H1 (cell line): ENCODE results near the gene WDR59. TPM values are rescaled to one million over a fixed set of nuclear protein-coding genes. Genes with fewer than 3 reads are reported as not detected.

Source experiments
- CTCF ChIA-PET: fragments of 300-600 bp; sonication (Branson Sonifier 250); formaldehyde crosslinking; loops from one replicate; lab custom pipeline; 2021; ENCODE audit not compliant: partially characterized antibody; lab: Charles Lee
- POLR2A ChIA-PET: fragments of 300-600 bp; sonication (Branson Sonifier 250); formaldehyde crosslinking; loops from one replicate; lab custom pipeline; 2021; ENCODE audit warnings: inconsistent platforms; ENCODE audit not compliant: partially characterized antibody; lab: Charles Lee
- DNase-seq, 2 experiments: peaks; one replicate each; pipeline versions ENCODE4 v3.0.0 to v3.0.0-alpha.2; 2010 to 2022; ENCODE audit warnings: low spot score in 2 of 2, low read depth in 1 of 2, mixed read lengths in 1 of 2
- FAIRE-seq: peaks from 2 replicates; lab custom pipeline; 2011; peaks lifted over from hg19 to GRCh38; lab: Jason Lieb, UNC
- H2AFZ ChIP-seq: 2 replicates; pipeline ENCODE4 v1.8.1; 2012; ENCODE audit warnings: low read length, inconsistent platforms
- H2AK5ac ChIP-seq: 2 replicates; pipeline ENCODE4 v1.6.1; 2013; ENCODE audit warnings: low read depth, low read length
- H2BK120ac ChIP-seq: replicated peaks from 2 replicates; pipeline ENCODE3; 2013; ENCODE audit warnings: low read depth, low read length, inconsistent platforms
- H2BK12ac ChIP-seq: 2 replicates; pipeline ENCODE4 v1.6.1; 2013; ENCODE audit warnings: low read depth, low read length
- H2BK15ac ChIP-seq: 2 replicates; pipeline ENCODE4 v1.6.1; 2013; ENCODE audit warnings: low read length
- H2BK20ac ChIP-seq: 2 replicates; pipeline ENCODE4 v1.6.1; 2013; ENCODE audit warnings: low read length
- H2BK5ac ChIP-seq: 2 replicates; pipeline ENCODE4 v1.6.1; 2013; ENCODE audit warnings: low read depth, low read length
- H3K14ac ChIP-seq: 2 replicates; pipeline ENCODE4 v1.6.1; 2013; ENCODE audit warnings: inconsistent platforms; ENCODE audit not compliant: insufficient read length
- H3K18ac ChIP-seq: 2 replicates; pipeline ENCODE4 v1.6.1; 2013; ENCODE audit warnings: low read length; ENCODE audit errors: extremely low read depth
- H3K23ac ChIP-seq: 2 replicates; pipeline ENCODE4 v1.6.1; 2013; ENCODE audit warnings: inconsistent platforms; ENCODE audit not compliant: insufficient read length
- H3K23me2 ChIP-seq: 2 replicates; pipeline ENCODE4 v1.6.1; 2013; ENCODE audit warnings: low read depth, low read length
- H3K27ac ChIP-seq: 2 replicates; pipeline ENCODE4 v1.6.1; 2011; ENCODE audit warnings: low read depth, low read length, inconsistent platforms
- H3K27me3 ChIP-seq, 4 experiments: replicated peaks in 1 of 4; 1 replicate in 1 of 4; 2 replicates in 3 of 4; pipeline versions ENCODE4 v1.6.1 to v1.8.1; 2011 to 2013; ENCODE audit warnings: low read length in 3 of 4, mild to moderate bottlenecking in 3 of 4, inconsistent platforms in 2 of 4, mixed read lengths in 2 of 4, moderate library complexity in 1 of 4; ENCODE audit not compliant: control insufficient read depth in 3 of 4, insufficient read depth in 3 of 4; ENCODE audit errors: extremely low read depth in 1 of 4
- H3K36me3 ChIP-seq, 4 experiments: 2 replicates each; pipeline versions ENCODE4 v1.6.1 to v1.8.1; 2011 to 2013; ENCODE audit warnings: mild to moderate bottlenecking in 4 of 4, low read length in 3 of 4, moderate library complexity in 2 of 4, control low read depth in 1 of 4, inconsistent platforms in 1 of 4; ENCODE audit not compliant: insufficient read depth in 4 of 4, control insufficient read depth in 2 of 4
- H3K4ac ChIP-seq: replicated peaks from 2 replicates; pipeline ENCODE3; 2013; ENCODE audit warnings: low read length, low read depth, mixed read lengths, inconsistent platforms; ENCODE audit not compliant: insufficient read length
- H3K4me1 ChIP-seq, 4 experiments: replicated peaks in 1 of 4; 1 replicate in 1 of 4; 2 replicates in 3 of 4; pipeline versions ENCODE4 v1.6.1 to v1.8.1; 2011 to 2013; ENCODE audit warnings: low read length in 3 of 4, inconsistent platforms in 2 of 4, mixed read lengths in 1 of 4; ENCODE audit not compliant: insufficient read depth in 4 of 4, control insufficient read depth in 3 of 4
- H3K4me2 ChIP-seq, 2 experiments: 2 replicates each; pipeline versions ENCODE4 v1.6.1 to v1.8.1; 2011 to 2013; ENCODE audit warnings: low read depth in 2 of 2, low read length in 2 of 2, control low read depth in 1 of 2, inconsistent platforms in 1 of 2, mild to moderate bottlenecking in 1 of 2; ENCODE audit not compliant: insufficient read depth in 1 of 2
- H3K4me3 ChIP-seq, 4 experiments: fragments of 200-600, 300-600 bp in 1 of 4; sonication (generic), shearing (Covaris generic), sonication (Bioruptor Twin) in 1 of 4; 2 replicates each; pipeline versions ENCODE4 v1.5.1 to v1.8.1; 2011 to 2016; ENCODE audit warnings: low read length in 4 of 4, low read depth in 3 of 4, control low read depth in 2 of 4, inconsistent platforms in 2 of 4, mild to moderate bottlenecking in 2 of 4, mixed read lengths in 1 of 4, moderate library complexity in 1 of 4; ENCODE audit not compliant: insufficient read depth in 2 of 4; ENCODE audit errors: extremely low read depth in 1 of 4
- H3K56ac ChIP-seq: replicated peaks from 2 replicates; pipeline ENCODE3; 2013; ENCODE audit warnings: low read depth, mild to moderate bottlenecking, mixed read lengths, low read length, inconsistent platforms; ENCODE audit not compliant: insufficient read length
- H3K79me1 ChIP-seq: 2 replicates; pipeline ENCODE4 v1.6.1; 2013; ENCODE audit warnings: low read depth, low read length, control low read depth
- H3K79me2 ChIP-seq, 2 experiments: 2 replicates each; pipeline versions ENCODE4 v1.6.1 to v1.8.1; 2012 to 2013; ENCODE audit warnings: low read length in 2 of 2, mild to moderate bottlenecking in 2 of 2, inconsistent platforms in 1 of 2; ENCODE audit not compliant: insufficient read depth in 2 of 2, control insufficient read depth in 1 of 2
- H3K9ac ChIP-seq, 4 experiments: replicated peaks in 1 of 4; 1 replicate in 1 of 4; 2 replicates in 3 of 4; pipeline versions ENCODE4 v1.6.1 to v1.8.1; 2011 to 2013; ENCODE audit warnings: low read depth in 3 of 4, low read length in 3 of 4, control low read depth in 2 of 4, mild to moderate bottlenecking in 2 of 4, moderate library complexity in 2 of 4, inconsistent platforms in 1 of 4; ENCODE audit errors: extremely low read depth in 1 of 4
- H3K9me3 ChIP-seq, 2 experiments: 2 replicates each; pipeline versions ENCODE4 v1.6.1 to v1.8.1; 2012 to 2013; ENCODE audit warnings: mild to moderate bottlenecking in 2 of 2, moderate library complexity in 2 of 2, control low read depth in 1 of 2, inconsistent platforms in 1 of 2, low read depth in 1 of 2, low read length in 1 of 2, mixed read lengths in 1 of 2; ENCODE audit not compliant: insufficient read depth in 2 of 2
- H4K20me1 ChIP-seq, 2 experiments: replicated peaks in 1 of 2; 2 replicates each; pipeline versions ENCODE3 to v1.8.1; 2011 to 2013; ENCODE audit warnings: inconsistent platforms in 2 of 2, low read length in 2 of 2, mild to moderate bottlenecking in 1 of 2; ENCODE audit not compliant: insufficient read depth in 2 of 2, control insufficient read depth in 1 of 2
- H4K5ac ChIP-seq: 2 replicates; pipeline ENCODE4 v1.6.1; 2013; ENCODE audit warnings: low read length, low read depth, mixed read lengths, inconsistent platforms; ENCODE audit not compliant: insufficient read length
- H4K8ac ChIP-seq: 2 replicates; pipeline ENCODE4 v1.8.0; 2013; ENCODE audit warnings: mild to moderate bottlenecking, moderate library complexity, low read length, inconsistent platforms; ENCODE audit not compliant: insufficient read depth; ENCODE audit errors: extremely low read depth
- H4K91ac ChIP-seq: replicated peaks from 2 replicates; pipeline ENCODE3; 2013; ENCODE audit warnings: low read length, mixed read lengths, inconsistent platforms; ENCODE audit not compliant: insufficient read length
- CBX8 ChIP-seq: fragments of 300-800, 300-1000 bp; sonication (generic); IDR thresholded peaks from 2 replicates; pipeline ENCODE4 v1.7.1; 2016; ENCODE audit warnings: low read depth, low read length, borderline replicate concordance
- MAX ChIP-seq: IDR thresholded peaks from 2 replicates; pipeline ENCODE4 v1.6.1; 2012; ENCODE audit warnings: inconsistent platforms
- POLR2AphosphoS5 ChIP-seq: IDR thresholded peaks from 2 replicates; pipeline ENCODE4 v1.6.1; 2011; ENCODE audit warnings: low read depth, low read length
- RBBP5 ChIP-seq: IDR thresholded peaks from 2 replicates; pipeline ENCODE4 v1.7.1; 2012; ENCODE audit warnings: low read depth, mild to moderate bottlenecking, inconsistent platforms, low read length, moderate library complexity, borderline replicate concordance
- RFX5 ChIP-seq: IDR thresholded peaks from 2 replicates; pipeline ENCODE4 v1.6.1; 2011; ENCODE audit warnings: low read depth, low read length, improper control_type of control experiment, borderline replicate concordance
- RNF2 ChIP-seq: fragments of 200-900, 300-1000 bp; sonication (generic); IDR thresholded peaks from 2 replicates; pipeline ENCODE4 v1.7.1; 2016; ENCODE audit warnings: borderline replicate concordance, low read depth, mild to moderate bottlenecking, antibody characterized with exemption, low read length; ENCODE audit not compliant: poor library complexity, severe bottlenecking; ENCODE audit errors: missing control alignments
- SAP30 ChIP-seq: fragments of 300-600 bp; sonication (generic); IDR thresholded peaks from 2 replicates; pipeline ENCODE4 v1.7.1; 2012; ENCODE audit warnings: low read length, moderate library complexity, mild to moderate bottlenecking, inconsistent platforms; ENCODE audit not compliant: insufficient read depth, insufficient replicate concordance
- SIX5 ChIP-seq: IDR thresholded peaks from 2 replicates; pipeline ENCODE4 v1.6.1; 2011; ENCODE audit warnings: mild to moderate bottlenecking, low read depth, low read length
- TAF1 ChIP-seq: IDR thresholded peaks from 2 replicates; pipeline ENCODE4 v1.6.1; 2011; ENCODE audit warnings: mild to moderate bottlenecking, low read depth, low read length
- TBP ChIP-seq: IDR thresholded peaks from 2 replicates; pipeline ENCODE4 v1.6.1; 2011; ENCODE audit warnings: low read depth, low read length, improper control_type of control experiment
- WGBS, 2 experiments: shearing (Covaris generic) in 1 of 2; methylation state at CpG; one replicate each; pipeline versions ENCODE4 v1.1.6 to v1.1.7; 2013 to 2015; ENCODE audit warnings: low lambda C conversion rate in 2 of 2, mixed read lengths in 2 of 2, inconsistent platforms in 1 of 2, low coverage in 1 of 2, missing lambda C conversion rate in 1 of 2; ENCODE audit not compliant: insufficient replicate concordance in 2 of 2, insufficient coverage in 1 of 2, insufficient read length in 1 of 2; ENCODE audit errors: extremely low coverage in 1 of 2, missing lambda C conversion rate in 1 of 2; 5-methylcytosine and 5-hydroxymethylcytosine counted together
- polyA plus RNA-seq, 7 experiments: library from polyadenylated mRNA; depleted of rRNA in 3 of 7; stranded (reverse) in 5 of 7; unstranded in 2 of 7; fragments of >200 nt in 5 of 7; fragments of 200-250 nt in 2 of 7; gene quantifications; 1 replicate in 5 of 7; 2 replicates in 1 of 7; 4 replicates in 1 of 7; pipeline versions ENCODE4 v1.2.1 to v1.2.3, GENCODE V29; 2011 to 2013; ENCODE audit warnings: missing spikeins in 2 of 7, mixed read lengths in 2 of 7
- total RNA-seq: library from RNA; stranded (reverse); fragmentation: NEBNext Ultra II Directional; extraction: Animal tissue kit (Norgen Biotek cat#: 25700); gene quantifications from 2 replicates; pipeline ENCODE4 v1.2.1, GENCODE V29; 2021
- TF ChIP-seq, protein P1 (sequence below): IDR thresholded peaks from 2 replicates; pipeline ENCODE4 v1.6.1; 2012; ENCODE audit warnings: low read length, inconsistent platforms

WDR59 gene
- total and polyA plus RNA-seq, 2 of the 8 experiments (the other 6 are each of a cell fraction or from before 2014, with no cell fraction given): 84.2 to 124 TPM

- H3K14ac ChIP-seq: no peak overlapping the region
- H3K27me3 ChIP-seq: no peaks in the 10 kb centered on the region
- H3K27ac ChIP-seq: no peak overlapping the region
- no peaks in the 10 kb centered on the region for H3K79me1 ChIP-seq
- H2BK120ac ChIP-seq: no peak overlapping the region
- no peak overlapping the region for H2AK5ac ChIP-seq
- CTCF ChIA-PET: interaction anchor here (9.3 kb wide), 1 partner anchor 124 kb away, joined by 171 read pairs; the partner anchor contains the start of gene LDHD
- no peak overlapping the region for H2AFZ ChIP-seq
- H3K23ac ChIP-seq: no peak overlapping the region
- no peak overlapping the region for H4K91ac ChIP-seq
- H3K36me3 ChIP-seq: no peaks in the 10 kb centered on the region
- H2BK5ac ChIP-seq: no peak overlapping the region
- no peak overlapping the region for H3K56ac ChIP-seq
- H2BK15ac ChIP-seq: no peak overlapping the region
- 85% methylated on average over 5 of the region's 5 CpGs; no CpG with 5 or more reads in 1 of the 2 experiments for WGBS, 2 experiments
- no peak overlapping the region for H3K4me3 ChIP-seq
- no peak overlapping the region for H3K9ac ChIP-seq
- TF ChIP-seq TBP: no peak
- TF ChIP-seq TAF1: no peak
- no peak for TF ChIP-seq CBX8
- no peak for TF ChIP-seq RBBP5
- TF ChIP-seq RNF2: no peak
- no peak for TF ChIP-seq RFX5
- no peak for TF ChIP-seq POLR2AphosphoS5
- TF ChIP-seq, protein P1, sequence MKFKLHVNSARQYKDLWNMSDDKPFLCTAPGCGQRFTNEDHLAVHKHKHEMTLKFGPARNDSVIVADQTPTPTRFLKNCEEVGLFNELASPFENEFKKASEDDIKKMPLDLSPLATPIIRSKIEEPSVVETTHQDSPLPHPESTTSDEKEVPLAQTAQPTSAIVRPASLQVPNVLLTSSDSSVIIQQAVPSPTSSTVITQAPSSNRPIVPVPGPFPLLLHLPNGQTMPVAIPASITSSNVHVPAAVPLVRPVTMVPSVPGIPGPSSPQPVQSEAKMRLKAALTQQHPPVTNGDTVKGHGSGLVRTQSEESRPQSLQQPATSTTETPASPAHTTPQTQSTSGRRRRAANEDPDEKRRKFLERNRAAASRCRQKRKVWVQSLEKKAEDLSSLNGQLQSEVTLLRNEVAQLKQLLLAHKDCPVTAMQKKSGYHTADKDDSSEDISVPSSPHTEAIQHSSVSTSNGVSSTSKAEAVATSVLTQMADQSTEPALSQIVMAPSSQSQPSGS: no peak
- TF ChIP-seq SIX5: no peak
- TF ChIP-seq SAP30: no peak
- no peak for TF ChIP-seq MAX
- no peak overlapping the region for H2BK12ac ChIP-seq
- H4K8ac ChIP-seq: no peak overlapping the region
- peak overlapping the region in 1 of 2 experiments; percentile 8; a peak in 1 of 4 replicates for H3K4me2 ChIP-seq
- no peak overlapping the region for H3K18ac ChIP-seq
- H3K23me2 ChIP-seq: no peaks in the 10 kb centered on the region
- H3K4me1 ChIP-seq: peaks cover 2 to 9% (median 8%) of the 10 kb centered on the region in 4 experiments; a peak in 6 of 7 replicates
- no peak overlapping the region for H2BK20ac ChIP-seq
- FAIRE-seq (no peak), DNase-seq (no peak)
- no peaks in the 10 kb centered on the region for H3K79me2 ChIP-seq
- no peaks in the 10 kb centered on the region for H3K9me3 ChIP-seq
- POLR2A ChIA-PET: interaction anchor here (1.2 kb wide), 1 partner anchor 106 kb away, joined by 3 read pairs; no protein-coding TSS in a partner anchor
- no peaks in the 10 kb centered on the region for H4K20me1 ChIP-seq
- H4K5ac ChIP-seq: no peak overlapping the region
- no peak overlapping the region for H3K4ac ChIP-seq
These were observed 6.3 kb upstream of the WDR59 start for GRCh38 chr16:74991268-74991592.
